ENCODE results near the gene LSM3. TPM values are rescaled to one million over a fixed set of nuclear protein-coding genes. Genes with fewer than 3 reads are reported as not detected.

The LSM3 gene
- total and polyA plus RNA-seq, 4 donors = 8.7 to 18.5 (median 15.5) TPM

DNA sequence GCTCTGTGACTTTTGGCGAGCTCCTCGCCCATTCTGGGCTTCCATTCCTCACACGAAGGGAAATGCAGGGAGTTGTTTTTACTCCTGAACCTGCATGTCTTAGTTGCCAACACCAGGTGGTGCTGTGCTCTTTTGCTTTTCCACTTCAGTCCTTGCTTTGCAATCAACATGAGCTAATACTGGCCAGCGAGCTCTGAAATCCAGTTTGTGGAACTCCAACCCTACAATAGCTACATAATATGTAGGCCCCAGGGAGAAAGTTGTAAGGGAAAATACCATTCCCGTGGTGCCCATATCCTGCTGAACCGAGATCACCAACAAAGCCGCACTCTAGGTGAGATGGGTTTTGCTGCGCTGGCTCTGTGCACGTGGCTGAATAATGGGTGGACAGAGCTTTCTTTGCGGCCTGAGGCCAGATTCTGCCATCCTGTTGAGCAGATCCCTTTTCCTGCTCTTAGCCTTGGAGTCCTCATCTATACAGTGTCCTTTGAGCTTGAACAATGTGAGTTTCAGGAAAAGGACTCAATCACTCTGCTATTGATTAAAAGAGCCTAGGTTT is 25.0 kb downstream of the LSM3 start:
- Histone ChIP-seq H3K4me3 (ENCODE audit: low read depth, low read length) (no peak overlapping the region), H3K27ac (ENCODE audit: low read depth, low read length) (no peak overlapping the region)

DNA sequence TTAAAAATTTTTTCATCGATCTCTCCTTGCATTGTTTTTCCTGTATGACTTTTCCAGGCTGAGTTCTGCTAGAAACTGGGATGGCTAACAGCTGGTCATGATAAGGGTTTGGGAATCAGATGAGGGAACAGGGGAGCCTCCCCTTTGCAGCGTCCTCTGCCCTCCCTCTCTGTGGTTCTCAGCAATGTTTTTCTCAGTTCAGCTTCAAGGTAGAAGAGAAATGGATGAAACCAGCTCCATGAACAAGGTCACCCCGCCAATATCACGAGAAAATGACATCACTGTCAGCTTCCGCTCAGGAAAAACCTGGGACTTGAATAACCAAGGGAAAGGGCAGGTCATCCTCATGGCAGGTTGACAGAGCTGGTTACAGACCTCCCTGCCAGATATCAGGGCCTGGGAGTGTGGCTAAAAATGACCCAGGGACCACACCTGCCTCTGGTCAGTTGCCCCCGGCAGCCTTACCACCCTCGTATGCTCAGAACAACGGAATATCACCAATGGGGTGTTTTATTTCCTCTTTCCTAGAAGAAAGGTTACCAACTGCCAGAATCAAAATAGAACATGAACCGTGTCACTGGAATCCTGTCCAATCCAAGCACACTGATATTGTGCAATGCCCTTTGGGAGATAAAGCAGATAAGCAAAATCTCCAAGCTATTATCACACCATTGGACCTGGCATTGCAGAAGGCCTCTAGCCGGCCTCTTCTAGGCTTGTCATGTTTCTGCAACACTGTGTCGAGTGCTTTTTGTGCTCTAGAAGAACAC is 26.1 kb downstream of the LSM3 start:
- H3K27me3 ChIP-seq (ENCODE audit: control insufficient read depth, insufficient read depth, low read length) = no peaks in the 10 kb centered on the region
- H3K9me3 ChIP-seq (ENCODE audit: control insufficient read depth, insufficient read depth, low read length) = no peaks in the 10 kb centered on the region
- H3K27ac ChIP-seq (ENCODE audit: low read depth, low read length) = no peak overlapping the region
- DNase-seq (ENCODE audit: low read depth in 4 of 6, low spot score in 6 of 6) = no peak
- H3K4me3 ChIP-seq (ENCODE audit: low read depth, low read length) = no peak overlapping the region
- H3K4me1 ChIP-seq (ENCODE audit: control insufficient read depth, insufficient read depth, low read length) = no peaks in the 10 kb centered on the region
- 92% methylated on average over 10 of the region's 11 CpGs for WGBS (ENCODE audit: insufficient coverage)
- H3K36me3 ChIP-seq (ENCODE audit: control insufficient read depth, insufficient read depth, low read length) = no peaks in the 10 kb centered on the region

More for the DNA sequence above, 25.0 kb downstream of the LSM3 start:
- Histone ChIP-seq H3K4me1 (ENCODE audit: control insufficient read depth, insufficient read depth, low read length) (no peaks in the 10 kb centered on the region), H3K36me3 (ENCODE audit: control insufficient read depth, insufficient read depth, low read length) (peaks cover 3% of the 10 kb centered on the region), H3K9me3 (ENCODE audit: control insufficient read depth, insufficient read depth, low read length) (no peaks in the 10 kb centered on the region), H3K27me3 (ENCODE audit: control insufficient read depth, insufficient read depth, low read length) (no peaks in the 10 kb centered on the region)
- WGBS (ENCODE audit: insufficient coverage) = 62% methylated on average over 8 of the region's 10 CpGs
- peak; percentile 47 to 95 (median 67) for DNase-seq (ENCODE audit: low read depth in 4 of 6, low spot score in 6 of 6)

DNA sequence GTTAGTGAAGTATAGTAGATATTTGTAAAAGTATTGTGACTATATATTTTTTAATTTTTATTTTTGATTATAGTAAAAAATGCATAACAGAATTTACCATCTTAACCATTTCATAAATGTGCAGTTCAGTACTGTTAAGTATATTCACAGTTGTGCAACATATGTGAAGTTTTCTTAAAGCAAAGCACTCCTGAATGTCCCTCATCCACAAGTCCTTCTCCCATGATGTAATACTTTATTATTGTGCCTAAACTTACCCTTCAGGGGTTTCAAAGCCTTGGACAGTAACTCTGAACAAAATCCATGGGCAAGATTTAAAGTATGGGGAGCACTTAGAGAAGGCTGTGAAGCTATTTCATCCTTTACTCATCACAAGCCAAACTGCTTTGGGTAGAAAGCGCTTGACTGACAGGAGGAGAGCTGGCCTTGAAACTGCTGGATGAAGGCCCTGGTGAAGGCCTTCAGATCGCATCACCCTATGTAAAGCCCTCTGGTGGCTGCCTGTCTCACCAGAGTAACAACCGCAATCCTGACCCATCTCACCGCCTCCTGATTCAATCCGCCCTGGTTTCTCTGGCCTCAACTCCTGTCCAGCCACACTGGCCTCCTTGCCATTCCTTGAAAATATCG is 28.0 kb downstream of the LSM3 start:
- no peaks in the 10 kb centered on the region for H3K27me3 ChIP-seq (ENCODE audit: control insufficient read depth, insufficient read depth, low read length)
- H3K9me3 ChIP-seq (ENCODE audit: control insufficient read depth, insufficient read depth, low read length) = no peaks in the 10 kb centered on the region
- DNase-seq (ENCODE audit: low read depth in 4 of 6, low spot score in 6 of 6) = no peak
- no peaks in the 10 kb centered on the region for H3K4me1 ChIP-seq (ENCODE audit: control insufficient read depth, insufficient read depth, low read length)
- H3K36me3 ChIP-seq (ENCODE audit: control insufficient read depth, insufficient read depth, low read length) = no peaks in the 10 kb centered on the region
- H3K27ac ChIP-seq (ENCODE audit: low read depth, low read length) = no peak overlapping the region
- WGBS (ENCODE audit: insufficient coverage) = 92% methylated on average over 6 of the region's 6 CpGs
- H3K4me3 ChIP-seq (ENCODE audit: low read depth, low read length) = no peak overlapping the region

DNA sequence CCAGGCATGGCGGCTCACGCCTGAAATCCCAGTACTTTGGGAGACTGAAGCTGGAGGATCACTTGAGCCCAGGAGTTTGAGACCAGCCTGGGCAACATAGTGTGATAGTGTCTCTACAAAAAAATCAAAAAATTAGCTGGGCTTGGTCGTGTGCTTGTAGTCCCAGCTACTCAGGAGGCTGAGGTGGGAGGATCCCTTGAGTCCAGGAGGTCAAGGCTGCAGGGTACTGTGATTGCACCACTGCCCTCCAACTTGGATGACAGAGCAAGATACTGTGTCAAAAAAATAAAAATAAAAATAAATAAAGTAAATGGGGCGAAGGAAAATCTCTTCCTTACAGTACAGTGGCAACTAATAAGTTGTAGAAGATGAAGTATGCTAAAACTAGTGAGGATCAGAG is 29.6 kb downstream of the LSM3 start:
- no peak overlapping the region for H3K27ac ChIP-seq (ENCODE audit: low read depth, low read length)
- no peak for DNase-seq (ENCODE audit: low read depth in 4 of 6, low spot score in 6 of 6)
- no peaks in the 10 kb centered on the region for H3K27me3 ChIP-seq (ENCODE audit: control insufficient read depth, insufficient read depth, low read length)
- no peaks in the 10 kb centered on the region for H3K36me3 ChIP-seq (ENCODE audit: control insufficient read depth, insufficient read depth, low read length)
- no peaks in the 10 kb centered on the region for H3K9me3 ChIP-seq (ENCODE audit: control insufficient read depth, insufficient read depth, low read length)
- no peaks in the 10 kb centered on the region for H3K4me1 ChIP-seq (ENCODE audit: control insufficient read depth, insufficient read depth, low read length)
- H3K4me3 ChIP-seq (ENCODE audit: low read depth, low read length) = no peak overlapping the region
- 90% methylated on average over 3 of the region's 4 CpGs for WGBS (ENCODE audit: insufficient coverage)

DNA sequence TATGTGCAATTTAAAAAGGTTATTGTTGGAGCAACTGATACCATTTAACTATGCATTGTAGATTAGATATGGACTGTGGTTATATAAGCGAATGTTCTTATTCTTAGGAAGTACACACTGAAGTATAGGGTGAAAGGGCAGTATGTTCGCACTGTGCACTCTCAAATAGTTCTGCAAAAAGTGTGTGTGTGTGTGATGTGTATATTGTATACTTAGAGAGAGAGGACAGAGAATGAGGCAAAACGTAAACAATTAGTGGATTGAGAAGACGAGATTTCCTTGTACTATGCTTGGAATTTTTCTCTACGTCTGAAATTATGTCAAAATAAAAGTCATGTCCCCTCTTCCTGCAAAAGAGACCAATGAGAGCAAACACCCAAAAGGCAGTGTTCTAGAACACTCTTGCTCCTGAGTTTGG is 30.4 kb downstream of the LSM3 start:
- H3K27ac ChIP-seq (ENCODE audit: low read depth, low read length) = no peak overlapping the region
- 81% methylated on average over 3 of the region's 5 CpGs for WGBS (ENCODE audit: insufficient coverage)
- no peaks in the 10 kb centered on the region for H3K36me3 ChIP-seq (ENCODE audit: control insufficient read depth, insufficient read depth, low read length)
- no peak for DNase-seq (ENCODE audit: low read depth in 4 of 6, low spot score in 6 of 6)
- H3K27me3 ChIP-seq (ENCODE audit: control insufficient read depth, insufficient read depth, low read length) = no peaks in the 10 kb centered on the region
- H3K4me3 ChIP-seq (ENCODE audit: low read depth, low read length) = no peak overlapping the region
- H3K9me3 ChIP-seq (ENCODE audit: control insufficient read depth, insufficient read depth, low read length) = no peaks in the 10 kb centered on the region
- no peaks in the 10 kb centered on the region for H3K4me1 ChIP-seq (ENCODE audit: control insufficient read depth, insufficient read depth, low read length)

DNA sequence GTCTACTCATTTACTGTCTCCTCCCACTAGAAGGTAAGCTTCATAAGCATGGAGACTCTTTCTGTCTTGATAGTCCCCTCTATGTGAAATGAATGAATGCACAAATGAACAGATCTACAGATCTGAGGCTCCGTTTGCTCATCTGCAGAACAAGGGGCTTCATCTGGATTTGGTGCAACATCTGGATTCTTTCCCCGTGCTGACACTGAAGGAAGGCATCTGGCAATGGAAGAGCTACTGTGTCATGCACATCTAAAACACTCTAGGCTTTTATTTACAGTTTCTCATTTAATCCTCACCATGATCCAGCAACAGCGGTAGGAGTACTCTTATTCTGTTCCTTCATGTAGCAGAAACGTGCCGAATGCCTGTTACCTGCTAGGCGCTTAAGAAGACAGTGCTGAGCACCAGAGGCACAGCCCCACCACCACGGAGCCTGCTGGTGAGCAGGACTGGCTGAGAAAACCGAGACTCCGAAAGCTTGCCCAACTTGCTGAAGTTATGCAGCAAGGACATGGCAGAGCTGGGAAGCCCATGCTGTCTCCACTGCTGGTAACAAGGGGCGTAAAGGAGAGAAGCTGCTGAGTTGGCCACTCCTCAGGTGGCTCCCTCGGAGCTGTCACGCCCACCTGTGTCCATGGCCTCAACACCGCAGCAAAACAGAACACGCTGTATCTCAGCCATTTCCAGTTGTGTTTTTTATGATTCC is 31.1 kb downstream of the LSM3 start:
- no peak overlapping the region for H3K27ac ChIP-seq (ENCODE audit: low read depth, low read length)
- 84% methylated on average over 10 of the region's 14 CpGs for WGBS (ENCODE audit: insufficient coverage)
- no peak for DNase-seq (ENCODE audit: low read depth in 4 of 6, low spot score in 6 of 6)
- H3K4me1 ChIP-seq (ENCODE audit: control insufficient read depth, insufficient read depth, low read length) = no peaks in the 10 kb centered on the region
- no peak overlapping the region for H3K4me3 ChIP-seq (ENCODE audit: low read depth, low read length)
- H3K9me3 ChIP-seq (ENCODE audit: control insufficient read depth, insufficient read depth, low read length) = no peaks in the 10 kb centered on the region
- no peaks in the 10 kb centered on the region for H3K27me3 ChIP-seq (ENCODE audit: control insufficient read depth, insufficient read depth, low read length)
- no peaks in the 10 kb centered on the region for H3K36me3 ChIP-seq (ENCODE audit: control insufficient read depth, insufficient read depth, low read length)

DNA sequence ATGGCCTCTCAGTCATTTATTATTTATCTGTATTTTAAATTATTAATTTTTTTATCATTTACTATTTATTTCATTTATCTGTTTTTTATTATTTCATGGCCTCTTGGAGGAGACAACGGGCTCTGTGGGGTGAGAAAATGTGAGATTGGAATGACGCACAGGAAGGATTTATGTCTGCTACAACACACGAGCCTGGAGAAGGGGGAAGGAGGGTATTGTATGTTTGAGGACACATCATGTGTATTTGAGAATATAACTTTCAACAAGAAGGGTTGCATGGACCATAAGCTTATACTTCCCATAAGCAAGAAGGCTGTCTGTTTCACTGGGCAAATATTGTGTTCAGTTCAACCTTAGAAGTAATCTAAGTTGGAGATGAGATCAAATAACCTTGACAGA is 31.7 kb downstream of the LSM3 start:
- H3K36me3 ChIP-seq (ENCODE audit: control insufficient read depth, insufficient read depth, low read length) = no peaks in the 10 kb centered on the region
- H3K4me1 ChIP-seq (ENCODE audit: control insufficient read depth, insufficient read depth, low read length) = no peaks in the 10 kb centered on the region
- H3K9me3 ChIP-seq (ENCODE audit: control insufficient read depth, insufficient read depth, low read length) = no peaks in the 10 kb centered on the region
- H3K27me3 ChIP-seq (ENCODE audit: control insufficient read depth, insufficient read depth, low read length) = no peaks in the 10 kb centered on the region
- no peak overlapping the region for H3K4me3 ChIP-seq (ENCODE audit: low read depth, low read length)
- no peak overlapping the region for H3K27ac ChIP-seq (ENCODE audit: low read depth, low read length)
- 72% methylated on average over 3 of the region's 3 CpGs for WGBS (ENCODE audit: insufficient coverage)
- no peak for DNase-seq (ENCODE audit: low read depth in 4 of 6, low spot score in 6 of 6)

DNA sequence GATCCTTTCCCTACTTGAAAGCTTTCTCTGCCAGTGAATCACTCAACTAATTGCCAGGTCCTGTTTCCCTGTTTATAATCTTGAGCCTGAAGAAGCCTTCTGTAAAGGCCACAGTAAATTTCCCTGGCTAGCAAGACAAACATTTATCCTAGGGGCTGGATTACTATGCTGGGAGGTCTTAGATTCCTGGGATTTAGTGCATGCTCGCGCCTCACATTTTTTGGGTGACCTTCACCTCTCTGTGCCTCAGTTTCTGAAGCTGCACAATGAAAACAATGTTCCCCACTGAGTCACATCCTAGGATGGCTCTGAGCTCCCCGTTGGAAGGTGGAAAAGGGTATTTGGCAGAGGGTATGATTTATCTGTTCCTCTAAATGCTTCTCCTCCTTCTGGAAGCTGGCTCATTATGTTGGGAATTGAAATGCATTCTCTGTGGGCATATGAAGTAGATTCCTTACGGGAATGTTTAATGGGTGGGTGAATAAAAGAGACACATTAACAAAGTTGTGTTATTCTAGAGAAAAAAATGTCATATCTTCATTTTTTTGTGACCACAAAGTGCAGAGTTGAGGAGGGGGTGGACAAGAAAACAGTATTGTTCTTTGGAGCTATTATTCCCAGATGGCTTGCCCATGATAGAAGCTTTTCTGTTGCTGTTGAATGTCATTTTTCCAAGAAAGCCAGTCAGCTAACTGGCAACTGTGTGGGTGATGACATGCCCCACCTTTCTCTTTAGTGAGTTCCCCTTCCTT is 32.4 kb downstream of the LSM3 start:
- no peak for DNase-seq (ENCODE audit: low read depth in 4 of 6, low spot score in 6 of 6)
- Histone ChIP-seq H3K4me3 (ENCODE audit: low read depth, low read length) (no peak overlapping the region), H3K9me3 (ENCODE audit: control insufficient read depth, insufficient read depth, low read length) (no peaks in the 10 kb centered on the region), H3K27ac (ENCODE audit: low read depth, low read length) (no peak overlapping the region), H3K27me3 (ENCODE audit: control insufficient read depth, insufficient read depth, low read length) (no peaks in the 10 kb centered on the region), H3K4me1 (ENCODE audit: control insufficient read depth, insufficient read depth, low read length) (no peaks in the 10 kb centered on the region), H3K36me3 (ENCODE audit: control insufficient read depth, insufficient read depth, low read length) (no peaks in the 10 kb centered on the region)
- WGBS (ENCODE audit: insufficient coverage) = no CpG with 5 or more reads among the region's 4 CpGs

DNA sequence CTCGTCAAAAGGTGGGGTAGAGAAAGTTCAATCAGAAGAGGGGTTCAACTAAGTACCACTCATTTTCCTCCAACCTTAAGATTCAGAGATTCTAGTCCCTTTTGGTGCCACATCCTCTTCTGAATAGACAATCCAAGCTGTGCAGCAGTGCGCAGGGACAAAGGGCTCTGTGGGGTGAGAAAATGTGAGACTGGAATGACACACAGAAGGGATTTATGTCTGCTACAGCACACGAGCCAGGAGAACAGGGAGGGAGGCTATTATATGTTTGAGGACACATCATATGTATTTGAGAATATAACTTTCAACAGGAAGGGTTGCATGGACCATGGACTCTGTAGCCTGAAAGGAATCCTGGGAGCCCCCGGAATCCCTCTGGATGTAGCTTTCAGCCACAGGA is 33.0 kb downstream of the LSM3 start:
- no peak overlapping the region for H3K27ac ChIP-seq (ENCODE audit: low read depth, low read length)
- no peak for DNase-seq (ENCODE audit: low read depth in 4 of 6, low spot score in 6 of 6)
- H3K4me1 ChIP-seq (ENCODE audit: control insufficient read depth, insufficient read depth, low read length) = no peaks in the 10 kb centered on the region
- 67% methylated on average over 2 of the region's 4 CpGs for WGBS (ENCODE audit: insufficient coverage)
- no peak overlapping the region for H3K4me3 ChIP-seq (ENCODE audit: low read depth, low read length)
- H3K9me3 ChIP-seq (ENCODE audit: control insufficient read depth, insufficient read depth, low read length) = no peaks in the 10 kb centered on the region
- no peaks in the 10 kb centered on the region for H3K27me3 ChIP-seq (ENCODE audit: control insufficient read depth, insufficient read depth, low read length)
- H3K36me3 ChIP-seq (ENCODE audit: control insufficient read depth, insufficient read depth, low read length) = no peaks in the 10 kb centered on the region
